ENCODE results near the gene EXOSC2. TPM values are rescaled to one million over a fixed set of nuclear protein-coding genes. Genes with fewer than 3 reads are reported as not detected.

EXOSC2 gene
- total and polyA plus RNA-seq, 3 experiments from 2014 or later = 24.2 to 88.4 (median 83.5) TPM

DNA sequence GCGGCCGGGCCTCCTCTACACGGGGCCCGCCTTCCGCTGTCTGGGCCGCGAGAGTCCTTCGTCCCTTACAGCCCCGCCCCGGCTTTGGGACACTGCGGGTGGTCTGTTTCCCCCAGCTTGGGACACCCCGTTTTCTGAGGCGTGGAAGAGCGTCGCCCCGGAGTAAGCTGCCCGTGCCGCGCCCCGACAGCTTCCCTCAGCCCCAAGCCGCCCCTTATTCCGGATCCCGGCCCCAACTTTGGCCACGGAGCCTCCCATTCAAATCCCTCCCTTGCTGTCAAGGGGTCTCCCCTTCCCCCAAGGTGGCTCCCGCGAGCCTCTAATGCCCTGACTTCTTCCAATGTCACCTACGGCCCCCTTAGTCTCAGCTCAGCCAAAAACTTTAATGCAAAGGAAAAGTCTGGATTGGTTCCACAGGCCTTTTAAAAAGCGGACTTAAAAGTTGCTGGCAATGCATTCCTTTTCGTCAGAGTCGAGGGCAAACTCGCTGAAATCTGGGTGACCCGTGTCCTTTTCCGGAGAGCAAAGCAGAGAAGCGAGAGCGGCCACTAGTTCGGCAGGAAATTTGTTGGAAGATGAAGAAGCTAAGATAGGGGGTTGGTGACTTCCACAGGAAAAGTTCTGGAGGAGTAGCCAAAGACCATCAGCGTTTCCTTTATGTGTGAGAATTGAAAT, 19.8 kb downstream of the EXOSC2 start:
- ChIA-PET POLR2A (interaction anchor here (0.9 kb wide), 1 partner anchor 20 kb away, joined by 3 read pairs; the partner anchor contains the start of gene EXOSC2), CTCF (interaction anchor here (1.0 to 1.7 kb wide), 3 partner anchors 11 to 20 kb away, joined by 3 to 4 read pairs (median 3); partner anchors contain the start of gene EXOSC2)
- peak in 1 of 5 donors; percentile 48 for DNase-seq
- H3K36me3 ChIP-seq (ENCODE audit: insufficient read depth, low read length) = no peaks in the 10 kb centered on the region
- H3K27me3 ChIP-seq (ENCODE audit: insufficient read depth, low read length, poor library complexity, severe bottlenecking) = no peaks in the 10 kb centered on the region
- H3K9me3 ChIP-seq (ENCODE audit: low read length) = no peaks in the 10 kb centered on the region
- H3K4me1 Mint-ChIP-seq = peaks cover 33 to 52% (median 43%) of the 10 kb centered on the region in 3 donors
- peak overlapping the region; percentile 83 to 98 (median 91) for H3K4me3 Mint-ChIP-seq
- H3K27ac Mint-ChIP-seq = peak overlapping the region; percentile 87 to 98 (median 94)
- H3K4me3 ChIP-seq (ENCODE audit: low read length) = peak overlapping the region; percentile 87
- H3K9me3 Mint-ChIP-seq = no peaks in the 10 kb centered on the region
- H3K36me3 Mint-ChIP-seq = peaks cover 0 to 7% (median 0%) of the 10 kb centered on the region in 3 donors
- peak overlapping the region; percentile 89 for H3K27ac ChIP-seq (ENCODE audit: low read depth, low read length)
- peaks cover 29% of the 10 kb centered on the region for H3K4me1 ChIP-seq (ENCODE audit: insufficient read depth, low read length)
- H3K27me3 Mint-ChIP-seq = no peaks in the 10 kb centered on the region

- Histone ChIP-seq H3K36me3 (ENCODE audit: insufficient read depth, low read length) (no peaks in the 10 kb centered on the region), H3K4me3 (ENCODE audit: low read length) (peak overlapping the region; percentile 11), H3K27me3 (ENCODE audit: insufficient read depth, low read length, poor library complexity, severe bottlenecking) (no peaks in the 10 kb centered on the region), H3K27ac (ENCODE audit: low read depth, low read length) (peak overlapping the region; percentile 18), H3K9me3 (ENCODE audit: low read length) (no peaks in the 10 kb centered on the region), H3K4me1 (ENCODE audit: insufficient read depth, low read length) (peaks cover 29% of the 10 kb centered on the region)
- Mint-ChIP-seq H3K9me3 (no peaks in the 10 kb centered on the region), H3K36me3 (peaks cover 0 to 8% (median 0%) of the 10 kb centered on the region in 3 donors), H3K27me3 (no peaks in the 10 kb centered on the region), H3K27ac (peak overlapping the region in 5 of 8 donors; percentile 43 to 90 (median 72)), H3K4me1 (peaks cover 36 to 58% (median 51%) of the 10 kb centered on the region in 3 donors), H3K4me3 (peak overlapping the region; percentile 83 to 98 (median 91))
- POLR2A ChIA-PET = no interaction called here
- no peak for DNase-seq
- CTCF ChIA-PET = interaction anchor here (0.7 to 1.9 kb wide), 3 partner anchors 9 to 144 kb away, joined by 3 to 5 read pairs (median 4); no protein-coding TSS in a partner anchor
Measured at GRCh38 chr9:130714586-130715110, 21.1 kb downstream of the EXOSC2 start.

DNA sequence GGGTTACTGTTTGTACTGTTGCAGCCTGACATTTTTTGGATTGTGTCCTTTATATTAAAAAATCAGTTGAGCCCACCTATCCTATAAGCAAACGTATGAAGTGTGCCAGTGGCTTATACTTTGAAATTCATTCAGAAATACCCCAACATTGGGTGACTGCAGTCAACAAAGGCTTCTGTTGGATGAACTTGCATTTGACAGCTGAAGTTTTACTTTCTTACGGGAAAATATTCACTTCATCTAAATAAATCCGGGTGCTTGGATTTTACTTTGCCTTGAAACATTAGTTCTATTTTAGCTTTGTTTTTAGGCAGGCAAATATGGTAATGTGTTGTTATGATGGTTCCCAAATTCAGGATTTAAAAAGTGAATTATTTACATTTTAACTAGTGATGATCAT, 21.7 kb downstream of the EXOSC2 start:
- H3K36me3 Mint-ChIP-seq = peaks cover 0 to 9% (median 0%) of the 10 kb centered on the region in 3 donors
- Histone ChIP-seq H3K27ac (ENCODE audit: low read depth, low read length) (peak overlapping the region; percentile 18), H3K27me3 (ENCODE audit: insufficient read depth, low read length, poor library complexity, severe bottlenecking) (no peaks in the 10 kb centered on the region), H3K4me1 (ENCODE audit: insufficient read depth, low read length) (peaks cover 29% of the 10 kb centered on the region), H3K9me3 (ENCODE audit: low read length) (no peaks in the 10 kb centered on the region), H3K4me3 (ENCODE audit: low read length) (no peak overlapping the region), H3K36me3 (ENCODE audit: insufficient read depth, low read length) (no peaks in the 10 kb centered on the region)
- H3K4me3 Mint-ChIP-seq = peak overlapping the region; percentile 83 to 98 (median 91)
- no peak for DNase-seq
- peaks cover 38 to 63% (median 57%) of the 10 kb centered on the region in 3 donors for H3K4me1 Mint-ChIP-seq
- ChIA-PET CTCF (interaction anchor here (0.7 to 1.9 kb wide), 3 partner anchors 9 to 143 kb away, joined by 3 to 5 read pairs (median 4); no protein-coding TSS in a partner anchor), POLR2A (no interaction called here)
- no peaks in the 10 kb centered on the region for H3K9me3 Mint-ChIP-seq
- peak overlapping the region in 1 of 8 donors; percentile 90 for H3K27ac Mint-ChIP-seq
- no peaks in the 10 kb centered on the region for H3K27me3 Mint-ChIP-seq

DNA sequence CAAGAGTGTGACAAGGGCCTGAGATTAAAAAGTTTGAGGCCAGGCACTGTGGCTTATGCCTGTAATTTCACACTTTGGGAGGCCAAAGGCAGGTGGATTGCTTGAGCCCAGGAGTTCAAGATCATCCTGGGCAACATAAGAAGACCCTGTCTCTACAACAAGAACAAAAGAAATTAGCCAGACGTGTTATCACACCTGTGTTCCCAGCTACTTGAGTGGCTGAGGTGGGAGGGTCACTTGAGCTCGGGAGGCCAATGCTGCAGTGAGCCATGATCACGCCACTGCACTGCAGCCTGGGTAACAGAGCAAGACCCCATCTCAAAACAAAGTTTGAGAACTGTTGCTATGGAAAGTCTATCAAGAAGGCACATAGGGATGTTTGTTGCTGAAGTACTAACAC, 25.0 kb downstream of the EXOSC2 start:
- Histone ChIP-seq H3K36me3 (ENCODE audit: insufficient read depth, low read length) (no peaks in the 10 kb centered on the region), H3K4me1 (ENCODE audit: insufficient read depth, low read length) (peaks cover 22% of the 10 kb centered on the region), H3K9me3 (ENCODE audit: low read length) (no peaks in the 10 kb centered on the region), H3K4me3 (ENCODE audit: low read length) (no peak overlapping the region), H3K27ac (ENCODE audit: low read depth, low read length) (no peak overlapping the region), H3K27me3 (ENCODE audit: insufficient read depth, low read length, poor library complexity, severe bottlenecking) (no peaks in the 10 kb centered on the region)
- ChIA-PET CTCF (interaction anchor here (1.5 kb wide), 1 partner anchor 12 kb away, joined by 3 read pairs; no protein-coding TSS in a partner anchor), POLR2A (no interaction called here)
- Mint-ChIP-seq H3K27me3 (no peaks in the 10 kb centered on the region), H3K4me3 (no peak overlapping the region), H3K9me3 (no peaks in the 10 kb centered on the region), H3K4me1 (peaks cover 38 to 64% (median 63%) of the 10 kb centered on the region in 3 donors), H3K36me3 (peaks cover 0 to 8% (median 5%) of the 10 kb centered on the region in 3 donors), H3K27ac (peak overlapping the region in 2 of 8 donors; percentile 27 to 86)
- DNase-seq = no peak

GRCh38 chr9:130720762-130721161, 27.2 kb downstream of the EXOSC2 start:
- Histone ChIP-seq H3K4me1 (ENCODE audit: insufficient read depth, low read length) (no peaks in the 10 kb centered on the region), H3K27ac (ENCODE audit: low read depth, low read length) (no peak overlapping the region), H3K36me3 (ENCODE audit: insufficient read depth, low read length) (no peaks in the 10 kb centered on the region), H3K27me3 (ENCODE audit: insufficient read depth, low read length, poor library complexity, severe bottlenecking) (no peaks in the 10 kb centered on the region), H3K4me3 (ENCODE audit: low read length) (no peak overlapping the region), H3K9me3 (ENCODE audit: low read length) (no peaks in the 10 kb centered on the region)
- Mint-ChIP-seq H3K27me3 (no peaks in the 10 kb centered on the region), H3K36me3 (peaks cover 0 to 6% (median 5%) of the 10 kb centered on the region in 3 donors), H3K4me1 (peaks cover 16 to 42% (median 41%) of the 10 kb centered on the region in 3 donors), H3K4me3 (no peak overlapping the region), H3K9me3 (no peaks in the 10 kb centered on the region), H3K27ac (peak overlapping the region in 1 of 8 donors; percentile 25)
- ChIA-PET CTCF (no interaction called here), POLR2A (no interaction called here)
- no peak for DNase-seq

DNA sequence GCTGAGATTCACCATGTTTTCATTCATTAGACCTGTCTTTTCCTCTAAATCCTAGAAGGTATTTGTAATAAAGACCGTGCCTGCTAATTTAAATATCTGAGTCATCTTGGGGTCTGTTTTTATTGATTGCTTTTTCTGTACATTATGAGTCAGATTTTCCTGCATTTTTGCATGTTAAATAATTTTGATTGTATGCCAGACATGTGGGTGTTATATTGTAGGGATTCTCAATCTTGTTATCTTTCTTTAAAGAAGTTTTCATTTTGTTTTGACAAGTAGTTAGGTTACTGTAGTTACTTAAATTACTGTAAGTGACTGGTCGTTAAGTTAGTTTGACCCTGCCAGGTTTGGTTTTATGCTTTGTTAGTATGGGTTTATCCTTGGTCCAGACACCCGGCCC, 35.1 kb downstream of the EXOSC2 start:
- Mint-ChIP-seq H3K27me3 (no peaks in the 10 kb centered on the region), H3K36me3 (peaks cover 4 to 11% (median 7%) of the 10 kb centered on the region in 3 donors), H3K4me1 (peaks cover 21 to 28% (median 27%) of the 10 kb centered on the region in 3 donors), H3K9me3 (no peaks in the 10 kb centered on the region), H3K4me3 (no peak overlapping the region), H3K27ac (no peak overlapping the region)
- Histone ChIP-seq H3K27ac (ENCODE audit: low read depth, low read length) (no peak overlapping the region), H3K4me1 (ENCODE audit: insufficient read depth, low read length) (no peaks in the 10 kb centered on the region), H3K36me3 (ENCODE audit: insufficient read depth, low read length) (no peaks in the 10 kb centered on the region), H3K4me3 (ENCODE audit: low read length) (no peak overlapping the region), H3K9me3 (ENCODE audit: low read length) (no peaks in the 10 kb centered on the region), H3K27me3 (ENCODE audit: insufficient read depth, low read length, poor library complexity, severe bottlenecking) (no peaks in the 10 kb centered on the region)
- DNase-seq = no peak
- ChIA-PET POLR2A (no interaction called here), CTCF (interaction anchor here (1.2 kb wide), 1 partner anchor 28 kb away, joined by 3 read pairs; no protein-coding TSS in a partner anchor)

- Histone ChIP-seq H3K4me3 (ENCODE audit: low read length) (no peak overlapping the region), H3K36me3 (ENCODE audit: insufficient read depth, low read length) (no peaks in the 10 kb centered on the region), H3K27ac (ENCODE audit: low read depth, low read length) (no peak overlapping the region), H3K27me3 (ENCODE audit: insufficient read depth, low read length, poor library complexity, severe bottlenecking) (no peaks in the 10 kb centered on the region), H3K9me3 (ENCODE audit: low read length) (no peaks in the 10 kb centered on the region), H3K4me1 (ENCODE audit: insufficient read depth, low read length) (no peaks in the 10 kb centered on the region)
- H3K36me3 Mint-ChIP-seq = peaks cover 4 to 11% (median 7%) of the 10 kb centered on the region in 3 donors
- no peaks in the 10 kb centered on the region for H3K27me3 Mint-ChIP-seq
- H3K4me1 Mint-ChIP-seq = peaks cover 24 to 31% (median 27%) of the 10 kb centered on the region in 3 donors
- no peak overlapping the region for H3K4me3 Mint-ChIP-seq
- ChIA-PET POLR2A (no interaction called here), CTCF (no interaction called here)
- no peak for DNase-seq
- H3K9me3 Mint-ChIP-seq = no peaks in the 10 kb centered on the region
- H3K27ac Mint-ChIP-seq = peak overlapping the region in 3 of 8 donors; percentile 3 to 30 (median 12)
Measured at GRCh38 chr9:130729145-130729544, 35.6 kb downstream of the EXOSC2 start.

- H3K9me3 ChIP-seq (ENCODE audit: low read length) = no peaks in the 10 kb centered on the region
- DNase-seq = no peak
- H3K27me3 Mint-ChIP-seq = no peaks in the 10 kb centered on the region
- no peaks in the 10 kb centered on the region for H3K36me3 ChIP-seq (ENCODE audit: insufficient read depth, low read length)
- peaks cover 24 to 37% (median 32%) of the 10 kb centered on the region in 3 donors for H3K4me1 Mint-ChIP-seq
- POLR2A ChIA-PET = no interaction called here
- peak overlapping the region in 2 of 8 donors; percentile 4 to 61 for H3K27ac Mint-ChIP-seq
- H3K9me3 Mint-ChIP-seq = no peaks in the 10 kb centered on the region
- CTCF ChIA-PET = interaction anchor here (0.6 to 0.7 kb wide), 2 partner anchors 24 to 49 kb away, joined by 3 read pairs; no protein-coding TSS in a partner anchor
- no peaks in the 10 kb centered on the region for H3K4me1 ChIP-seq (ENCODE audit: insufficient read depth, low read length)
- no peak overlapping the region for H3K4me3 ChIP-seq (ENCODE audit: low read length)
- peaks cover 4 to 11% (median 10%) of the 10 kb centered on the region in 3 donors for H3K36me3 Mint-ChIP-seq
- H3K27ac ChIP-seq (ENCODE audit: low read depth, low read length) = no peak overlapping the region
- no peaks in the 10 kb centered on the region for H3K27me3 ChIP-seq (ENCODE audit: insufficient read depth, low read length, poor library complexity, severe bottlenecking)
- no peak overlapping the region for H3K4me3 Mint-ChIP-seq
Measured at GRCh38 chr9:130731355-130731754, 37.8 kb downstream of the EXOSC2 start.

Measured in CD8-positive, alpha-beta memory T cell (primary cell).